PC-9 (cell line): ENCODE measurements around the gene ZNF599. TPM values are rescaled to one million over a fixed set of nuclear protein-coding genes. Genes with fewer than 3 reads are reported as not detected.
"Not testable (repeated sequence)": the region's sequence is repeated elsewhere in the genome, so short reads cannot be mapped to it uniquely, and the experiment has no call there.

Experiments used
- BruUV-seq: library from RNA; stranded (reverse); fragments of 400-500 nt; replicated peaks from 2 replicates; lab custom pipeline; 2021; lab: Mats Ljungman, UMichigan
- CTCF ChIA-PET: fragments of 300-600 bp; sonication (Branson Sonifier 250); formaldehyde crosslinking; loops from one replicate; lab custom pipeline; 2022; ENCODE audit warnings: antibody characterized with exemption; lab: Charles Lee
- POLR2A ChIA-PET: fragments of 300-600 bp; sonication (Branson Sonifier 250); formaldehyde crosslinking; loops from one replicate; lab custom pipeline; 2022; ENCODE audit warnings: antibody characterized with exemption; ENCODE audit not compliant: unreplicated experiment; lab: Charles Lee
- DNase-seq, 2 experiments: peaks; one replicate each; pipeline versions ENCODE4 v3.0.0 to v3.0.0-alpha.2; 2015 to 2022; ENCODE audit warnings: mixed read lengths in 1 of 2
- H2AFZ ChIP-seq: fragments of 200-600 bp; sonication (generic); 2 replicates; pipeline ENCODE4 v1.8.1; 2017; ENCODE audit warnings: antibody characterized with exemption
- H3F3A ChIP-seq: fragments of 200-600 bp; sonication (generic); 2 replicates; pipeline ENCODE4 v1.8.1; 2017; ENCODE audit warnings: antibody characterized with exemption, mild to moderate bottlenecking, low read depth; ENCODE audit not compliant: insufficient read depth
- H3K27ac ChIP-seq: fragments of 200-600 bp; sonication (generic); 2 replicates; pipeline ENCODE4 v1.6.1; 2016; ENCODE audit warnings: mixed run types
- H3K27me3 ChIP-seq: fragments of 200-600 bp; sonication (generic); 2 replicates; pipeline ENCODE4 v1.6.1; 2016; ENCODE audit warnings: low read depth, mixed run types; ENCODE audit not compliant: insufficient read depth
- H3K36me3 ChIP-seq: fragments of 200-600 bp; sonication (generic); 2 replicates; pipeline ENCODE4 v1.6.1; 2016; ENCODE audit warnings: low read depth, mixed run types
- H3K4me1 ChIP-seq: fragments of 200-600 bp; sonication (generic); replicated peaks from 2 replicates; pipeline ENCODE4 v1.6.1; 2016; ENCODE audit warnings: mixed run types; ENCODE audit not compliant: insufficient read depth
- H3K4me2 ChIP-seq: fragments of 200-600 bp; sonication (generic); 2 replicates; pipeline ENCODE4 v1.6.1; 2017; ENCODE audit warnings: mixed run types
- H3K4me3 ChIP-seq: fragments of 200-600 bp; sonication (generic); 2 replicates; pipeline ENCODE4 v1.6.1; 2016; ENCODE audit warnings: mixed run types
- H3K79me2 ChIP-seq: fragments of 200-600 bp; sonication (generic); 2 replicates; pipeline ENCODE4 v1.6.1; 2017; ENCODE audit warnings: low read depth, mixed run types
- H3K9me2 ChIP-seq: fragments of 200-600 bp; sonication (generic); 2 replicates; pipeline ENCODE4 v1.8.1; 2017; ENCODE audit warnings: mild to moderate bottlenecking; ENCODE audit not compliant: insufficient read depth
- H3K9me3 ChIP-seq: fragments of 200-600 bp; sonication (generic); 2 replicates; pipeline ENCODE4 v1.8.1; 2016; ENCODE audit warnings: low read depth; ENCODE audit not compliant: insufficient read depth
- H4K20me1 ChIP-seq: fragments of 200-600 bp; sonication (generic); 2 replicates; pipeline ENCODE4 v1.8.1; 2017; ENCODE audit not compliant: insufficient read depth
- CTCF ChIP-seq: fragments of 200-600 bp; sonication (generic); conservative IDR thresholded peaks from 2 replicates; pipeline ENCODE4 v1.6.1; 2017; ENCODE audit warnings: mixed run types, antibody characterized with exemption, mild to moderate bottlenecking, moderate library complexity
- EZH2 ChIP-seq: fragments of 200-600 bp; sonication (generic); IDR thresholded peaks from 2 replicates; pipeline ENCODE4 v1.8.0; 2017; ENCODE audit warnings: antibody characterized with exemption, low read depth
- intact Hi-C: fragments of 100-400 bp; cut with micrococcal nuclease; formaldehyde crosslinking; loops from one replicate; pipeline ENCODE4 v1.10.0; 2022; ENCODE audit not compliant: unreplicated experiment
- total RNA-seq: library from RNA; stranded (reverse); gene quantifications from 2 replicates; pipeline ENCODE4 v1.2.3, GENCODE V29; 2021

ZNF599 gene
- total RNA-seq, 1 experiment from 2014 or later = 9.2 TPM

- Histone ChIP-seq H3K4me3 (no peak overlapping the region), H3K9me3 (no peaks in the 10 kb centered on the region; the same call in 1 of the 2 replicates), H3K27ac (no peak overlapping the region), H4K20me1 (no peaks in the 10 kb centered on the region), H3K4me2 (no peak overlapping the region), H3K9me2 (no peaks in the 10 kb centered on the region), H3K36me3 (no peaks in the 10 kb centered on the region), H3K27me3 (peaks cover 13% of the 10 kb centered on the region), H3F3A (no peaks in the 10 kb centered on the region), H3K79me2 (no peaks in the 10 kb centered on the region), H3K4me1 (no peaks in the 10 kb centered on the region), H2AFZ (no peak overlapping the region)
- no peak for DNase-seq
- TF ChIP-seq EZH2 = no peak
- TF ChIP-seq CTCF = no peak
- POLR2A ChIA-PET = no interaction called here
- BruUV-seq = no TSS peak
- CTCF ChIA-PET = no interaction called here
- intact Hi-C loops = no loop called here
Measured at GRCh38 chr19:34808566-34808965, 35.6 kb upstream of the ZNF599 start.

DNA sequence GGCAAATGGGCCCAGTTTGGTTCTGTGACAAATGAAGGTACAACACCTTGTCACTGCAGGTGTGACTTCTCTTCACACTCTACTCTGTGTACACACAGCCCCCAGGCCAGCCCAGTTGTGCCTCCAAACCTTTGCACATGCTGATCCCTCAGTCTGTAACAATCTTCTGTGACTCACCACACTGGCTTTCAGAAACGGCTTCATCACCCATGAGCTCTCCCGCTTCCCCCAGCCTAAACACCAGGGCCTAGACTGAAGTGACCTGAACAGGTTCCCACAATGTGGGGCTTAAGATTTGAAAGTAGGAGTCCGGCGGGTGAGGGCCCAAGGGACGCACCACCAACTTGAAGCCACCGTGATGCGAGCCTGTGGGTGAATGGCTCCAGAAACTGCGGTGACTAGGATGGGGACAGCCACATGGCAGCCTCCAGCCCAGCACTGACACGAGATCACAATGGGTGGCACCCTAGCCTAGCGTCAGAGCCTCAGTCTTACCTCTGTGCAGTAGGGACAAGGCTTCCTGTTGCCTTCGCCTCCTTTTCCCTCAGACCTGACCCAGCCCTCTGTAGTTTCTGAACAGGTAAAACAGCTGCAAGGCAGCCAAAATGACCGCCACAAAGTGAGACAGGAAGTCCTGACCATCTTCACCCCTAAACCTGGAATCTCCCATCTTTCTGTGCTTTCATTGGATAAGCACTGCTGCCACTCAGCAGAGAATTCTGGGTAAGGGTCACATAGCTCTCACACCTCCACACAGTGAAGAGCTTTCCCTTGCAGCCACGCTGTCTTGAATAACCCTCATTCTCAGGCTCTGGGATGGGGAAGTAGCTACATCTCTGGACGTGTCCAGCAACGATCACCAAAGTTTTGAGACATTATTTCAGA is 34.2 kb upstream of the ZNF599 start:
- no peak overlapping the region for H3K27ac ChIP-seq
- H3K36me3 ChIP-seq = no peaks in the 10 kb centered on the region
- no peak overlapping the region for H3K4me2 ChIP-seq
- peaks cover 23% of the 10 kb centered on the region for H3K27me3 ChIP-seq
- no peaks in the 10 kb centered on the region for H3F3A ChIP-seq
- no peaks in the 10 kb centered on the region; the same call in 1 of the 2 replicates for H3K9me3 ChIP-seq
- no TSS peak for BruUV-seq
- no peak for TF ChIP-seq CTCF
- no peak for TF ChIP-seq EZH2
- no peaks in the 10 kb centered on the region for H4K20me1 ChIP-seq
- no peaks in the 10 kb centered on the region for H3K79me2 ChIP-seq
- CTCF ChIA-PET = no interaction called here
- intact Hi-C loops = no loop called here
- no peaks in the 10 kb centered on the region for H3K4me1 ChIP-seq
- DNase-seq = no peak
- no peak overlapping the region for H2AFZ ChIP-seq
- no peak overlapping the region for H3K4me3 ChIP-seq
- no peaks in the 10 kb centered on the region for H3K9me2 ChIP-seq
- POLR2A ChIA-PET = no interaction called here

DNA sequence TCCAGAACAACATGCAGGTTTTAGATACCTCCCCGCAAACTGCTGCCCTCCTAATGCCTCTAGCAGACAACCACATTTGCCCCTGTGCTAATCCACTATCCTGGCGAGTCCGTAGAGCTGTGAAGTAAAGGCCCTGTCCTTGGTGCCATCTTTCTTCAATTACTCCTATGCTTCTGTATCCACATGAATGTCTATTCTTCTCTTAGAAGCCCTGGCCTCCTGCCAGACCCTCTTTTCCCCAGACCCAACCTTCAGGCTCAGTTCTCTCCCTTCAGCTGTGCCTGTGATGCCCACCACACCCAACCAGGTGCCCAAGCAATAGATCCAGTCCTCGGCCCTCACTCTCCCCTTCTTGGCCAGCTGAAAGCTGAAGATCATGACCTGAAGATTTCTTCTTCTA is 31.1 kb upstream of the ZNF599 start:
- Histone ChIP-seq H3K9me2 (no peaks in the 10 kb centered on the region), H3K4me1 (no peaks in the 10 kb centered on the region), H3K9me3 (no peaks in the 10 kb centered on the region; the same call in 1 of the 2 replicates), H3K79me2 (no peaks in the 10 kb centered on the region), H3K4me2 (no peak overlapping the region), H3F3A (no peaks in the 10 kb centered on the region), H3K36me3 (no peaks in the 10 kb centered on the region), H3K27ac (no peak overlapping the region), H3K27me3 (peaks cover 51% of the 10 kb centered on the region), H4K20me1 (no peaks in the 10 kb centered on the region), H2AFZ (no peak overlapping the region), H3K4me3 (no peak overlapping the region)
- BruUV-seq = no TSS peak
- ChIA-PET CTCF (no interaction called here), POLR2A (no interaction called here)
- intact Hi-C loops = no loop called here
- TF ChIP-seq EZH2 = no peak
- TF ChIP-seq CTCF = no peak
- no peak for DNase-seq

DNA sequence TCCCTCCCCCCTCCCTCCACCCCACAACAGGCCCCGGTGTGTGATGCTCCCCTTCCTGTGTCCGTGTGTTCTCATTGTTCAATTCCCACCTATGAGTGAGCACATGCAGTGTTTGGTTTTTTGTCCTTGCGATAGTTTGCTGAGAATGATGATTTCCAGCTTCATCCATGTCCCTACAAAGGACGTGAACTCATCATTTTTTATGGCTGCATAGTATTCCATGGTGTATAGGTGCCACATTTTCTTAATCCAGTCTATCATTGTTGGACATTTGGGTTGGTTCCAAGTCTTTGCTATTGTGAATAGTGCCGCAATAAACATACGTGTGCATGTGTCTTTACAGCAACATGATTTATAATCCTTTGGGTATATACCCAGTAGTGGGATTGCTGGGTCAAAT is 23.9 kb upstream of the ZNF599 start:
- CTCF ChIA-PET, DNase-seq, H3F3A ChIP-seq, H3K27ac ChIP-seq, H4K20me1 ChIP-seq, H3K36me3 ChIP-seq, H3K9me3 ChIP-seq, H3K4me3 ChIP-seq, BruUV-seq, intact Hi-C loops, POLR2A ChIA-PET, H3K79me2 ChIP-seq, H3K9me2 ChIP-seq, H3K4me2 ChIP-seq, H3K4me1 ChIP-seq, H2AFZ ChIP-seq: not testable (repeated sequence)
- peaks cover 45% of the 10 kb centered on the region for H3K27me3 ChIP-seq
